ENCODE data around the gene YAF2. TPM values are rescaled to one million over a fixed set of nuclear protein-coding genes. Genes with fewer than 3 reads are reported as not detected.

The YAF2 gene
- total RNA-seq, 1 experiment from 2014 or later, result 15.0 TPM

- TF ChIP-seq ZBTB33 (IDR thresholded peaks at IDR 0.05; ENCODE audit: extremely low read depth, insufficient replicate concordance, low read length), result no peak
These were observed 33.7 kb downstream of the YAF2 start (continued) for GRCh38 chr12:42204362-42204761.

- intact Hi-C loops (cut with micrococcal nuclease), result no loop called here
- DNase-seq (ENCODE audit: low read depth, low spot score) (no peak), ATAC-seq (no peak)
- no peaks in the 10 kb centered on the region for H3K27me3 ChIP-seq (ENCODE audit: insufficient read depth, low read length)
- H3K9me2 ChIP-seq (ENCODE audit: insufficient read depth), result no peaks in the 10 kb centered on the region
- no peak overlapping the region for H3K9ac ChIP-seq (ENCODE audit: low read length)
- peaks cover 0 to 2% of the 10 kb centered on the region in 2 experiments; a peak in 1 of 4 replicates for H3K4me1 ChIP-seq (ENCODE audit: control insufficient read depth in 1 of 2, insufficient read depth in 2 of 2, low read length in 2 of 2)
- H3K79me2 ChIP-seq (ENCODE audit: insufficient read depth, low read length), result no peaks in the 10 kb centered on the region
- H3K27ac ChIP-seq (ENCODE audit: low read depth, low read length), result no peak overlapping the region
- no peak overlapping the region for H2AFZ ChIP-seq (ENCODE audit: low read depth, low read length, poor library complexity, severe bottlenecking)
- POLR2A ChIA-PET, result no interaction called here
- H3K36me3 ChIP-seq (ENCODE audit: control insufficient read depth in 1 of 2, insufficient read depth in 2 of 2, low read length in 2 of 2), result no peaks in the 10 kb centered on the region
- H3K4me3 ChIP-seq (replicated peaks in 1 of 2; ENCODE audit: low read depth in 1 of 2, low read length in 2 of 2), result no peak overlapping the region
- no peaks in the 10 kb centered on the region for H4K20me1 ChIP-seq (ENCODE audit: insufficient read depth)
- no peak overlapping the region for H3K4me2 ChIP-seq (ENCODE audit: low read length)
- CTCF ChIA-PET, result no interaction called here
- TF ChIP-seq EZH2 (IDR thresholded peaks at IDR 0.05) (no peak), POLR2A (IDR thresholded peaks at IDR 0.05; ENCODE audit: borderline replicate concordance, extremely low read depth, insufficient read depth, insufficient read length) (no peak), ATF3 (IDR thresholded peaks at IDR 0.05) (no peak), CEBPB (IDR thresholded peaks at IDR 0.05; ENCODE audit: low read depth) (no peak), FOSL1 (IDR thresholded peaks at IDR 0.05; ENCODE audit: low read depth) (no peak), CBX3 (IDR thresholded peaks at IDR 0.05; ENCODE audit: low read depth) (no peak), ZNF274 (IDR thresholded peaks at IDR 0.05; ENCODE audit: low read depth, low read length) (no peak), SP1 (IDR thresholded peaks at IDR 0.05; ENCODE audit: low read depth) (no peak), REST (IDR thresholded peaks at IDR 0.05; ENCODE audit: low read depth) (no peak)
- no peaks in the 10 kb centered on the region for H3K9me3 ChIP-seq (ENCODE audit: control insufficient read depth in 1 of 2, insufficient read depth in 1 of 2, low read depth in 1 of 2, low read length in 2 of 2)
- BruUV-seq (replicated peaks), result no TSS peak
- RAD21 ChIA-PET (ENCODE audit: low non-redundant PET in 1 of 2, low total read pairs in 2 of 2, uncharacterized antibody in 2 of 2, unreplicated experiment in 2 of 2), result no interaction called here
These were observed 37.0 kb downstream of the YAF2 start for GRCh38 chr12:42201063-42201462.
